Lung microvascular endothelial cell (primary cell): ENCODE measurements around the gene CNMD. TPM values are rescaled to one million over a fixed set of nuclear protein-coding genes. Genes with fewer than 3 reads are reported as not detected.
"Not testable (repeated sequence)": the region's sequence is repeated elsewhere in the genome, so short reads cannot be mapped to it uniquely, and the experiment has no call there.

Experiments used
- DNase-seq, 2 donors: peaks; one replicate each; pipeline versions ENCODE4 v3.0.0 to v3.0.0-alpha.2; 2010; ENCODE audit warnings: low read depth in 2 of 2
- total RNA-seq: library from RNA; depleted of rRNA; stranded (reverse); fragments of >200 nt; gene quantifications from 2 replicates; pipeline ENCODE4 v1.2.1, GENCODE V29; 2014

CNMD gene
- total RNA-seq, 1 donor from 2014 or later = not detected

- no peak for DNase-seq
Measured at GRCh38 chr13:52686376-52686775, 53.2 kb downstream of the CNMD start.

GRCh38 chr13:52685806-52686205 is 53.8 kb downstream of the CNMD start:
- DNase-seq = not testable (repeated sequence)

GRCh38 chr13:52677823-52678222 is 61.8 kb downstream of the CNMD start:
- no peak for DNase-seq

GRCh38 chr13:52673465-52673864 is 66.2 kb downstream of the CNMD start:
- no peak for DNase-seq

GRCh38 chr13:52670726-52671125 is 68.9 kb downstream of the CNMD start:
- DNase-seq = no peak

GRCh38 chr13:52669677-52670076 is 69.9 kb downstream of the CNMD start:
- DNase-seq = no peak

GRCh38 chr13:52665325-52665724 is 74.3 kb downstream of the CNMD start:
- DNase-seq = peak; percentile 39 to 59

- DNase-seq = no peak
Measured at GRCh38 chr13:52664272-52664671, 75.3 kb downstream of the CNMD start.

- DNase-seq = no peak
Measured at GRCh38 chr13:52659340-52659739, 80.3 kb downstream of the CNMD start.

Other genes starting within 250 kb of the CNMD start
- gene HNRNPA1L2, start 97.4 kb downstream of the CNMD start, total RNA-seq = 2.4 and 2.6 TPM in 2 replicates
- gene SUGT1, start 87.0 kb downstream of the CNMD start, total RNA-seq = 25.1 and 27.8 TPM in 2 replicates
- gene PCDH8, start 108.8 kb upstream of the CNMD start, total RNA-seq = under 0.01 TPM in 1 of 2 replicates, not detected in the other